Panc1 (cell line): ENCODE data around the gene TTC27.

Experiments
- POLR2AphosphoS5 ChIP-seq: IDR thresholded peaks from 2 replicates; pipeline ENCODE4 v1.6.1; 2012; ENCODE audit warnings: mild to moderate bottlenecking, low read depth, low read length, moderate library complexity
- REST ChIP-seq, 2 experiments: IDR thresholded peaks; 2 replicates each; pipeline ENCODE4 v1.6.1; 2011 to 2012; ENCODE audit warnings: low read depth in 2 of 2, control low read depth in 1 of 2, low read length in 1 of 2, mild to moderate bottlenecking in 1 of 2, moderate library complexity in 1 of 2; ENCODE audit not compliant: insufficient read depth in 1 of 2
- SIN3A ChIP-seq: IDR thresholded peaks from 2 replicates; pipeline ENCODE4 v1.6.1; 2012; ENCODE audit warnings: low read depth, mild to moderate bottlenecking, low read length, moderate library complexity, borderline replicate concordance; ENCODE audit not compliant: insufficient read depth
- TCF7L2 ChIP-seq: IDR thresholded peaks from 2 replicates; pipeline ENCODE4 v1.6.1; 2011; ENCODE audit warnings: mild to moderate bottlenecking, low read depth, low read length, inconsistent platforms
- TF ChIP-seq, protein P1 (sequence below): fragments of 450-650 bp; IDR thresholded peaks from 2 replicates; pipeline ENCODE4 v1.5.1; 2017; ENCODE audit warnings: mild to moderate bottlenecking

DNA sequence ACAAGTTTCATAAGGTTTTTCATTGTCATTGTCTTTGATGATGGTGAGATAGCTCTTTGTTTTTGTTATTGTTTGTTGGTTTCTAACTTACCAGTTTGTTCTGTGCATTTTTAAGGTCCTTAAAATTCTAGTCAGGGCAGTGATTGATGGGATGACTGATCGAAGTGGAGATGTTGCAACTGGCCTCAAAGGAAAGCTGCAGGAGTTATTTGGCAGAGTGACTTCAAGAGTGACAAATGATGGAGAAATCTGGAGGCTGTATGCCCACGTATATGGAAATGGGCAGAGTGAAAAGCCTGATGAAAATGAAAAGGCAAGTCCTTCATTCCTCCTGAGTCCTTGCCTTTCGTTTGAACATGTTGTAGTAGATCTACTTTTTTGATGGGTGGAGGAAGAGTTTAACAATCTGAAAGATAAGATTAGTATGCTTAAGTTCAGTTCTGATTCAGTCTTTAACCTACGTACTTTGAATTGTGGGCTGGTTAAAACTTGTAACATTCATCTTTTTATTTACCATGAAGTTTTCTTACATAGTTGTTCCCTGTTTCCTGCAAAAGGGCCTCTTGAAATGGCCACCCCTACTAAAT lies 183.2 kb downstream of the TTC27 start:
- TF ChIP-seq, protein P1, sequence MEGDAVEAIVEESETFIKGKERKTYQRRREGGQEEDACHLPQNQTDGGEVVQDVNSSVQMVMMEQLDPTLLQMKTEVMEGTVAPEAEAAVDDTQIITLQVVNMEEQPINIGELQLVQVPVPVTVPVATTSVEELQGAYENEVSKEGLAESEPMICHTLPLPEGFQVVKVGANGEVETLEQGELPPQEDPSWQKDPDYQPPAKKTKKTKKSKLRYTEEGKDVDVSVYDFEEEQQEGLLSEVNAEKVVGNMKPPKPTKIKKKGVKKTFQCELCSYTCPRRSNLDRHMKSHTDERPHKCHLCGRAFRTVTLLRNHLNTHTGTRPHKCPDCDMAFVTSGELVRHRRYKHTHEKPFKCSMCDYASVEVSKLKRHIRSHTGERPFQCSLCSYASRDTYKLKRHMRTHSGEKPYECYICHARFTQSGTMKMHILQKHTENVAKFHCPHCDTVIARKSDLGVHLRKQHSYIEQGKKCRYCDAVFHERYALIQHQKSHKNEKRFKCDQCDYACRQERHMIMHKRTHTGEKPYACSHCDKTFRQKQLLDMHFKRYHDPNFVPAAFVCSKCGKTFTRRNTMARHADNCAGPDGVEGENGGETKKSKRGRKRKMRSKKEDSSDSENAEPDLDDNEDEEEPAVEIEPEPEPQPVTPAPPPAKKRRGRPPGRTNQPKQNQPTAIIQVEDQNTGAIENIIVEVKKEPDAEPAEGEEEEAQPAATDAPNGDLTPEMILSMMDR: no peak
- no peak for TF ChIP-seq POLR2AphosphoS5
- TF ChIP-seq REST (IDR thresholded peaks at IDR 0.05; ENCODE audit: insufficient read depth in 1 of 2, low read depth in 2 of 2, low read length in 1 of 2): no peak
- TF ChIP-seq TCF7L2: no peak
- no peak for TF ChIP-seq SIN3A
